GM19324 (cell line): Measurements from ENCODE around the gene PRR35.

Experiments
- ATAC-seq: cut with Tn5 transposase; IDR thresholded peaks from one replicate; pipeline ENCODE4 v1.9.1; 2021; ENCODE audit warnings: mild to moderate bottlenecking, moderate library complexity; ENCODE audit not compliant: unreplicated experiment, low FRiP score

PRR35 gene

DNA sequence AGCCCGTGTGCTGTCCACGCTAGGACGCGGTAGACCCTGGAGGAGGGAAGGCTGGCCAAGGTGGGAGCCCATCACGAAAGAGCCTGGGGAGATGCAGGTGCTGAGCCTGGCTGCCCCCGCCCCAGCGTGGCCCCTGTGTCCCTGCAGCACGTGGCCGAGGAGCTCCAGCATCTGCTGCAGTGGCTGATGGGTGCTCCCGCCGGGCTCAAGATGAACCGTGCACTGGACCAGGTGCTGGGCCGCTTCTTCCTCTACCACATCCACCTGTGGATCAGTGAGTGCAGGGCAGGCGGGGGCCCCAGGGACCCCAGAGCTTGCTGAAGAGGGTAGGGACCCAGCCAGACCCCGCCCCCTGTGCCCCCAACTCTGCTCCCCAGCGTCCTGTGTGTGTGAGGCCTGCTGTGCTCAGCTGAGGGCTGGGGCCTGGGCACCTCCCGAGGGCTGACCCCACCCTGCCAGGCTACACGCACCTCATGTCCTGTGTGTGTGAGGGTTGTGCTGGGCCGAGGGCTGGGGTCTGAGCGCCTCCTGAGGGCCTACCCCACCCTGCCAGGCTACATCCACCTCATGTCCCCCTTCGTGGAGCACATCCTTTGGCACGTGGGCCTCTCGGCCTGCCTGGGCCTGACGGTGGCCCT, 18.2 kb downstream of the PRR35 start:
- no peak for ATAC-seq

- ATAC-seq: no peak
Observed at GRCh38 chr16:578870-579405, 18.7 kb downstream of the PRR35 start.

GRCh38 chr16:580141-580945, 20.1 kb downstream of the PRR35 start:
- ATAC-seq: no peak

- ATAC-seq: no peak
Observed at GRCh38 chr16:580946-581498, 20.8 kb downstream of the PRR35 start.

GRCh38 chr16:582218-582613, 22.0 kb downstream of the PRR35 start:
- no peak for ATAC-seq

GRCh38 chr16:582614-583331, 22.6 kb downstream of the PRR35 start:
- ATAC-seq: no peak

GRCh38 chr16:583470-583814, 23.2 kb downstream of the PRR35 start:
- no peak for ATAC-seq

- no peak for ATAC-seq
Observed at GRCh38 chr16:583815-584591, 23.8 kb downstream of the PRR35 start.

DNA sequence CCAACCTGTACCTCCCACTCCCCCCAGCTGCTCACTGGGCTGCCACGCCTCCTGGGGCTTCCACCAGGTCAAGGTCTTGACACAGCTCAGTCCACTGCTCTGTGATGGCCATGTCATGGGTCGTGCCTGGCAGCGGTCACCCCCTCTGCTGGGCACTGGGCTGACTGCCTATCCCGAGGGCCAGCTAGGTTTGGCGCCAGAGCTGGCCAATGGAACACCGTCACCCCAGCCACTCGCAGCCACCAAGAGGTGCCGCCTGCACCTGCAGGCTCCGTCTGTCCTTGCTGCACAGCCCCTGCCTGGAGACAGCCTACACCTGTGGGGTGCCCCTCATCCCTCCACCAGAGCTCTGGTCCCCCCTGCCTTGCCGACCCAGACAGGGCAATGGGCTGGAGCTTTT, 25.2 kb downstream of the PRR35 start:
- ATAC-seq: no peak

DNA sequence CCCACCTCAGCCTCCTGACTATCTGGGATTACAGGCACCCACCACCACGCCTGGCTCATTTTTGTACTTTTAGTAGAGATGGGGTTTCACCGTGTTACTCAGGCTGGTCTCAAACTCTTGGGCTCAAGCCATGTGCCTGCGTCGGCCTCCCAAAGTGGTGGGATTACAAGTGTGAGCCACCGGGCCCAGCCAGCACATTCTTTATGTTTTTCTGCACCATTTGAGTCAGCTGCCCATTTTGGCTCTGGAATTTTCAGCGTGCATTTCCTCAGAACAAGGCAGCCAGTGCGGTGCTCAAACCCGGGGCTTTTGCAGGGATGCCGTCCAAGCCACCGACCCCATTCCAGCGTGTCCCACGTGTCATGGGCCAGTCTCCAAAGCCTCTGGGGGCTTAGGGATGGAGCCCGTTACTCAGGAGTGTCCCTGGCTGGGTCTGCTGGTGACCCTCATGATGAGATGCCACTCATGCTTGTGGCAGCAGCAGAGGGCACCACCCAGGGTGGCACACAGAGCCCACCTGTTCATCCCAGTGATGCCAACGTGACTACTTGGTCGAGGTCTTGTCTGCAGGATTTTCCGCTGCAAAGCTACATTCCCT, 26.0 kb downstream of the PRR35 start:
- no peak for ATAC-seq

GRCh38 chr16:586645-587590, 26.7 kb downstream of the PRR35 start:
- no peak for ATAC-seq

- peak; percentile 2 for ATAC-seq
Observed at GRCh38 chr16:588639-588888, 28.4 kb downstream of the PRR35 start.

DNA sequence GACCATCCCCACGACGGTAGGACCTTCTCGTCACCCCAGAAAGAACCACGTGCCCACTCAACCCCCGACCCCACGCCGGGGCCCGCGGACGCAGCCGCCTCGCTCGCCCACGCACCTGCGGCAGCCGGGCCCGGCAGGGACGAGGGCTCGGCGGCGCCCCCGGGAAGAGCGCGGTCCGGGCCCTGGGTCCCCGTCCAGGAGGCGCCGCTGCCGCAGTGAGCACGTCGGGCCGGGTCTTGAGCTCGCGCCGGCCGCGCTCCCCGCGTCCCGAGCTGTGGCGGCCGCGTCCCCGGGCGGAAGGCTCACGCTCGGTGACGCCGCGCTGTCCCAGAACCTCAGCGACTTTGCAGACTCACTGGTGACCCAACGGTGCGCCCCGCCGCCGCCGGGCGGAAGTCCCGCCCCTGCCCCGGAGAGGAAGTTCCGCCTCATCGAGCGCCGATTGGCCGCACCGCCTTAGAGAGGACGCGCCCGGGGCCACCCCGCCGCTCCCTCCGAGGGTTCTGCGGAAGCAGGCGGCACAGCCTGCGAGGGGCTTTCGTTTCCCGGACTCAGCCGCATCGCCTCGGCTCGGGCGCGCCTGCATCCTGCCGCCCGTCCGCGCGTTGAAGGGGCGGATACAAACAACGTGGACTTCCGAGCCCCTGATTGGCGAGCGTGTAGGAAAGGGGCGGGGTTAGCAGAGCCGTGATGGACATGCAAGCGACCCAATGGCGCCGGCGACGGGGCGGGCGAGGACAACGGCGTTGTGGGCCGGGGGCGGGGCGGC, 28.9 kb downstream of the PRR35 start:
- ATAC-seq: peak; percentile 81

GRCh38 chr16:589658-590187, 29.5 kb downstream of the PRR35 start, which contains the start of gene RAB40C:
Gene RAB40C (plus strand): TSS chr16:590066. CDS start chr16:590292, 226 bp downstream.
- ATAC-seq: peak; percentile 78

DNA sequence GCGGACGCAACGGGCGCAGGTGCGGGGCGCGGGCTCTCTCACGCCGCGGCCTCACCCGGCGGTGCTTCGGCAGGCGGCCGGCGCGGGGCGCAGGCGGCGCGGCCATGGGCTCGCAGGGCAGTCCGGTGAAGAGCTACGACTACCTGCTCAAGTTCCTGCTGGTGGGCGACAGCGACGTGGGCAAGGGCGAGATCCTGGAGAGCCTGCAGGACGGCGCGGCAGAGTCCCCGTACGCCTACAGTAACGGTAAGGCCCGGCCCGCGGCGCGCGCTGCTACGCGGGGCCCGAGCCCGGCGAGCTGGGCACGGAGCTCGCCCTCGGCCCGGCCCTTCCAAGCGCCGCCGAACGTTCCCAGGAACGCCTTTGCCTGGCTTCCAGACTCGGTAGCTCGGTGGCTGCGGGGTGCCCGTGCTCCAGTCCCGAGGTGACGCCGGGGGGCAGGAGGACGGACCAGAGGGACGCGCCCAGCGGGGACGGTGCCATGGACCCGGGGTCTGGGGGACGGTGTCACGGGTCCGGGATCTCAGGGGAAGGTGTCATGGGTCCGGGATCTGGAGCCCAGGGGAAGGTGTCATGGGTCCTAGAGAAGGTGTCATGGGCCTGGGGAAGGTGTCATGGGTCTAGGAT, 30.1 kb downstream of the PRR35 start:
- no peak for ATAC-seq

DNA sequence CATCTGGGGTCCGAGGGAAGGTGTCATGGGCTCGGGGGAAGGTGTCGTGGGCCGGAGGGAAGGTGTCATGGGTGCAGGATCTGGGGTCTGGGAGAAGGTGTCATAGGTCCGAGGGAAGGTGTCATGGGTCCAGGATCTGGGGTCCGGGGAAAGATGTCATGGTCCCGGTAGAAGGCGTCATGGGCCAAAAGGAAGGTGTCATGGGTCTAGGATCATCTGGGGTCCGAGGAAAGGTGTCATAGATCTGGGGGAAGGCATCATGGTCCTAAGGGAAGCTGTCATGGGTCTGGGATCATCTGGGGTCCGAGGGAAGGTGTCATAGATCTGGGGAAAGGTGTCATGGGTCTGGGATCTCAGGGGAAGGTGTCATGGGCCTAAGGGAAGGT, 30.6 kb downstream of the PRR35 start:
- no peak for ATAC-seq

DNA sequence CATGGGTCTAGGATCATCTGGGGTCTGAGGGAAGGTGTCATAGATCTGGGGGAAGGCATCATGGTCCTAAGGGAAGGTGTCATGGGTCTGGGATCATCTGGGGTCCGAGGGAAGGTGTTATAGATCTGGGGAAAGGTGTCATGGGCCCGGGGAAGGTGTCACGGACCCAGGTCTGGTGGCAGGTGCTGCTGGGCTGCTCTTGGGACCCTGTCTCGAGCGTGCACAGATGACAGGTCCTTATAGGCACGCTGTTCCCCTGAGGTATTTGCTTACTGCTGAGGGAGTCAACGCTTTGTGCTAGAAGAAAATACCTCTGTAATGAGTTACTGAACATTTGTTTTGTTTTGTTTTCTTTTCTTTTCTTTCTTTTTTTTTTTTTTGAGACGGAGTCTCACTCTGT, 31.0 kb downstream of the PRR35 start:
- ATAC-seq: no peak
